ENCODE data around the gene NMT1.

Gene NMT1

DNA sequence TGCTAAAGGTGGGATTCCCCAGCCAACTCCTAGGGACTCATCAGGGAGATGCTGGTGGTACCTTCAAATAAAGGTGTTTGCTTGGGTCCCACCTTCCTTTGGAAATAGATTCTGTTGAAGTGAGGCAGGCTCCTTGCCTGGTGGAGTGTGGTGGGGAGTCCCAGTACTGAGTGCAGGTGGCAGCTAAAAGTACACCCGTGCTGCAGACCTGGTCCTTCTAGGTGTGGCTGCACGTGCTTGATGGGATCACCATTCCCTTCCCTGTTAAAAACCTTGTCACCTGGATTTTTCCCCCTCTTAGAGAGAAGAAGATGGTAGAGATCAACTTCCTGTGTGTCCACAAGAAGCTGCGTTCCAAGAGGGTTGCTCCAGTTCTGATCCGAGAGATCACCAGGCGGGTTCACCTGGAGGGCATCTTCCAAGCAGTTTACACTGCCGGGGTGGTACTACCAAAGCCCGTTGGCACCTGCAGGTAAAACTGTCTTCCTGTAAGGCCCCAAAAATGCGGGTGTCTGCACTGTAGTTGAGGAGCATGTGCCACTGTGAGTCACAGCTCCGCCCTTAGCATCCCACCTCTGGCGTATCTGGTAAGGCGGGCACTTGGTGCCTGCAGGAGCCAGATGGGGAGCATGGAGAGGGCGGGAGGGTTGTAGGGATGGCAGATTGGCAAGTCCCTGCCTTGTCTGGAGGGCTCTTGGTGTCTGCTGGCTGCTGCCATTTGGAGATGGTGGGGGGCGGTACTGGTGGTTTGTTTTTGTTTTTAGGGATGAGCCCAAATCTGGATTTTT, 37.2 kb downstream of the NMT1 start:
- Histone ChIP-seq H3K36me3 (ENCODE audit: control insufficient read depth, insufficient read depth, low read length) (peaks cover 85% of the 10 kb centered on the region), H3K27me3 (ENCODE audit: control insufficient read depth, insufficient read depth, low read length) (no peaks in the 10 kb centered on the region), H3K4me3 (ENCODE audit: low read depth, low read length) (no peak overlapping the region), H3K27ac (ENCODE audit: low read depth, low read length) (no peak overlapping the region), H3K4me1 (ENCODE audit: control insufficient read depth, insufficient read depth, low read length) (no peaks in the 10 kb centered on the region), H3K9me3 (ENCODE audit: control insufficient read depth, insufficient read depth, low read length) (no peaks in the 10 kb centered on the region), H3K9ac (ENCODE audit: low read depth, low read length) (no peak overlapping the region)

DNA sequence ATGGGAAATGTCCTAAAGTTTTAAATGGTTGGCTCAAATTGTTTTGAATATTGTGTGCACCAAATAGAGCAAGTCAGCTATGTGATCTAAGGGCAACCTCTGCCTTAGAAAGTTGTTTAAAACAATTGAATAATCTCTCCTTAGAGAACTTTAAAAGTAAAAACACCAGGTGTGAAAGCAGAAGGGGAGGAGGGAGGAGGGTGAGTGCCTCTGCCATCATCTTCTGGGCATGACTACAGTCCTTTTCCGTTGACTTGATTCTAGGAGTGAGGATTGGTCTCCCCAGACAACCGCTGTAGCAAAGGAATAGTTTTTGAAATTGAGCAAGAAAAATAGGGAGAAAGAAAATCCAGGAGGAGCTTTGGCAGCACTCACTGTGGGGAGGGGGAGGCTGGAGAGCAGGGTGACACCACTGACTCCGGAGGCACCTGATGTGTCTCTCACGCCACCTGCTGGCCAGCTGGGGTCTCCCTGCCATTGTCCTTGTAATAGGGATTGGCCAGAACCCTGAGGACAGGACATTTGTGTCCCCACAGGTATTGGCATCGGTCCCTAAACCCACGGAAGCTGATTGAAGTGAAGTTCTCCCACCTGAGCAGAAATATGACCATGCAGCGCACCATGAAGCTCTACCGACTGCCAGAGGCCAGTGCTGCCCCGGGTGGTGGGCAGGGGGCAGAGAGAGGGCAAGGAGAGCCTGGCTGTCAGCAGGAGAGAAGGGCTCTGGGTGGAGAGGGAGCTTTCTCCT, 37.9 kb downstream of the NMT1 start:
- Histone ChIP-seq H3K27me3 (ENCODE audit: control insufficient read depth, insufficient read depth, low read length) (no peaks in the 10 kb centered on the region), H3K9ac (ENCODE audit: low read depth, low read length) (no peak overlapping the region), H3K4me1 (ENCODE audit: control insufficient read depth, insufficient read depth, low read length) (no peaks in the 10 kb centered on the region), H3K27ac (ENCODE audit: low read depth, low read length) (peak overlapping the region; percentile 29), H3K9me3 (ENCODE audit: control insufficient read depth, insufficient read depth, low read length) (no peaks in the 10 kb centered on the region), H3K36me3 (ENCODE audit: control insufficient read depth, insufficient read depth, low read length) (peaks cover 85% of the 10 kb centered on the region), H3K4me3 (ENCODE audit: low read depth, low read length) (no peak overlapping the region)

DNA sequence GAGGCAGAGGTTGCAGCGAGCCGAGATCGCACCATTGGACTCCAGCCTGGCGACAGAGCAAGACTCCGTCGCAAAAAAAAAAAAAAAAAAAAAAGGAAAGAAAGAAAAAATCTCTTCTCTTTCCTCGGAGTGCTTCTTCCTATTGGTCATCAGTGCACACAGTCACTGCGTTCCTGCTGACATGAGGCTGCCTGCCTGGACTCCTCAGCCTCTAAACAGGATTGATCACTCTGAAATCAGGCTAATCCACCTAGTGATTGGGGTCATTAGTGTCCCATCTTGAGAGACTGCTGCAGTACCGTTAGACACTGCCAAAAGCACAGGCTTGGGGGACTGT, 40.4 kb downstream of the NMT1 start:
- Histone ChIP-seq H3K36me3 (ENCODE audit: control insufficient read depth, insufficient read depth, low read length) (peaks cover 91% of the 10 kb centered on the region), H3K4me3 (ENCODE audit: low read depth, low read length) (no peak overlapping the region), H3K27me3 (ENCODE audit: control insufficient read depth, insufficient read depth, low read length) (no peaks in the 10 kb centered on the region), H3K4me1 (ENCODE audit: control insufficient read depth, insufficient read depth, low read length) (no peaks in the 10 kb centered on the region), H3K9ac (ENCODE audit: low read depth, low read length) (no peak overlapping the region), H3K27ac (ENCODE audit: low read depth, low read length) (no peak overlapping the region), H3K9me3 (ENCODE audit: control insufficient read depth, insufficient read depth, low read length) (no peaks in the 10 kb centered on the region)

DNA sequence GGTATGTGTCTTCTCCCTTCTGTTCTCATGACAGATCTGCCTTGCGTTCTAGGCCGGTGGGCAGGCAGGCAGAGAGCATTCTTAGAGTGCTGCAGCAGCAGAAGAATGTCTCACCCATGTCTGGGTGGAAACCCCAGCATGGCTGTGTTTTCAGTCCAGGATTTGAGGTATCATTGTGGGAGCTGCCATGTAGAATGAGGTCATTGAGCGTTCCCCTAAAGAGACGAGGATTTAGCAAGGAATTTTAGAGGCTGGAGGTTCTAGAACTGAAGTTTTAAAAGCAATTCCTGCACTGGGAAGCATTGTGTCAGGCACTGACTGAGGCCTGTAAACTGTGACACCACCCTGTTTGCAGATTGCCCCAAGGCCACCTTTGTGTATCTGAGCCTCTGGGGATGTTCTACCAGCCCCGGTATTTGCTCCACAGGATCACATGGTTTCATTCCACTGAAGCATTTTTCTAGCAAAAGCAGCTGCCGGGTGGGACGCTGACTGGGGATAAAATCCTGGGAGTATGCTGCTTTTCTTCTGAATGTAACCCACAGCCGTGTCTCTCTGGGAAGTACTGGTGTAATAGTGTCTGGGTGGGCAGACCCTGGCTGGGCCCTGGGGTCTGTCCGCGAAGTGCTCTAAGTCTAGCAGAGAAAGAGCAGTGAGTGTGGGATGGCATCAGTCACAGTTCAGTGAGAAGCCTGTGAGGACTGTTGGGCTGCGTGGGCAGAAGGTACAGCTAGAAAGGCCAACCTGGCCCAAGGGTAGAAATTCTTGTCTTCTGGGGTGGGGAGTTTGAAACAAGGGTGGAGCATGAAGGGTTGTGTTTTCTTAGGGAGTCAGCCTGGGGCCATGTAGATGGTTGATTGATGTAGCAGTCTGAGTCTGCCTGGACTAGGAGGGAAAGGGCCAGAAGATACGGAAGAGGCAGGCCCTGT, 41.0 kb downstream of the NMT1 start:
- Histone ChIP-seq H3K9me3 (ENCODE audit: control insufficient read depth, insufficient read depth, low read length) (no peaks in the 10 kb centered on the region), H3K9ac (ENCODE audit: low read depth, low read length) (no peak overlapping the region), H3K27ac (ENCODE audit: low read depth, low read length) (no peak overlapping the region), H3K4me1 (ENCODE audit: control insufficient read depth, insufficient read depth, low read length) (no peaks in the 10 kb centered on the region), H3K4me3 (ENCODE audit: low read depth, low read length) (no peak overlapping the region), H3K27me3 (ENCODE audit: control insufficient read depth, insufficient read depth, low read length) (no peaks in the 10 kb centered on the region), H3K36me3 (ENCODE audit: control insufficient read depth, insufficient read depth, low read length) (peaks cover 91% of the 10 kb centered on the region)

DNA sequence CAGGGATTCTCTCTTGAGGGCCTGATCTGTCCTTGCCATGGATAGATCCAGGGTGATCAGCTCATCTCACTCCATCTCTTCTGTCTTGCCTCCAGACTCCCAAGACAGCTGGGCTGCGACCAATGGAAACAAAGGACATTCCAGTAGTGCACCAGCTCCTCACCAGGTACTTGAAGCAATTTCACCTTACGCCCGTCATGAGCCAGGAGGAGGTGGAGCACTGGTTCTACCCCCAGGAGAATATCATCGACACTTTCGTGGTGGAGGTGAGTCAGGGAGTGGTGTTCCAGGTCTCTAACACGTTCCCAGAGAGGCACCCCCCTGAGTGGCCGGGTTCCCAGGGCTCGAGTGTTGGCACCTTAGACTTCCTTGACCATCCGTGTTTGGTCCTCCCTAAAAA, 41.7 kb downstream of the NMT1 start:
- Histone ChIP-seq H3K9ac (ENCODE audit: low read depth, low read length) (no peak overlapping the region), H3K27me3 (ENCODE audit: control insufficient read depth, insufficient read depth, low read length) (no peaks in the 10 kb centered on the region)

DNA sequence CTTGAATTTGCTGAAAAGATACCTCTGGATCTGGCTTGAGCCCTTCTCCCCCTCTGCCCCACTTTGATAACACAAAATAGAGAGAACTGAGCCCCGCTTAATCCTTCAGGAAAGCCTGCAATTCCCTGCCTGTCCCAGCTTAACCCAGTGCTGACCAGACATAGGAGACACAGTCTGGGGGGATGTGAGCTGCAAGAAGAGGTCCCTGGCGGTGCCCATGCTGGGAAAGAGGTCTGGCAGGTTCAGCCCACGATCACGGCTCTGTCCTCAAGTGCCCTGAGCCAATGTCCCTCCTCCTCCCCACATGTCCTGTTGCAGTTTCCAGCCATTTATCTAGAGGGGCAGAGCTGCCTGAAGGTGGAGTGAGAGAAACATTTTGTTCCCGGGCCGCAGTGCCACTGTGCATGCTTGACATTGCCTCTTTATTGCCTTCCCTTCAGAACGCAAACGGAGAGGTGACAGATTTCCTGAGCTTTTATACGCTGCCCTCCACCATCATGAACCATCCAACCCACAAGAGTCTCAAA, 42.2 kb downstream of the NMT1 start:
- Histone ChIP-seq H3K9ac (ENCODE audit: low read depth, low read length) (no peak overlapping the region), H3K27me3 (ENCODE audit: control insufficient read depth, insufficient read depth, low read length) (no peaks in the 10 kb centered on the region), H3K4me3 (ENCODE audit: low read depth, low read length) (no peak overlapping the region), H3K4me1 (ENCODE audit: control insufficient read depth, insufficient read depth, low read length) (no peaks in the 10 kb centered on the region), H3K27ac (ENCODE audit: low read depth, low read length) (no peak overlapping the region), H3K36me3 (ENCODE audit: control insufficient read depth, insufficient read depth, low read length) (peaks cover 91% of the 10 kb centered on the region), H3K9me3 (ENCODE audit: control insufficient read depth, insufficient read depth, low read length) (no peaks in the 10 kb centered on the region)

More for the DNA sequence above, 41.7 kb downstream of the NMT1 start:
- H3K27ac ChIP-seq (ENCODE audit: low read depth, low read length) = no peak overlapping the region
- H3K4me1 ChIP-seq (ENCODE audit: control insufficient read depth, insufficient read depth, low read length) = no peaks in the 10 kb centered on the region
- peaks cover 91% of the 10 kb centered on the region for H3K36me3 ChIP-seq (ENCODE audit: control insufficient read depth, insufficient read depth, low read length)
- no peaks in the 10 kb centered on the region for H3K9me3 ChIP-seq (ENCODE audit: control insufficient read depth, insufficient read depth, low read length)
- no peak overlapping the region for H3K4me3 ChIP-seq (ENCODE audit: low read depth, low read length)

DNA sequence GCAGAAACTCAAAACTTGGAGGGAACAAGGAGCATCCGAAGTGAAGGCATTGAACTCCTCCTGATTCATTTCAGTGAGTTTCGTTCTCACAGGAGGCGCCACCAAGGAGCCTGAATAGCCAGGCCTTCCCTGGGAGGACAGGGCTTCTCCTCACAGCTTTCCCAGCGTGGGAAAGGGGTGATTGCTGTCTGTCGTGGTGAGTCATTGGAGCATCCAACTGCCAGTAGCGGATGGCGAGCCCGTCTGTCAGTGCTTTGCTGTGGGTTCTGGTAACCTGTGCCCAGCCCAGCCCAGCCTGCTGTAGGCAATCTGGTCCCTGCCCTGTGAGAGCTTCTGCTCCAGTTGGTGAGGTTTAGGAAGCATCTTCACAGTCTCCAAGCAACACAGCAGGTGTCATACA, 42.9 kb downstream of the NMT1 start:
- H3K9ac ChIP-seq (ENCODE audit: low read depth, low read length) = no peak overlapping the region
- no peak overlapping the region for H3K27ac ChIP-seq (ENCODE audit: low read depth, low read length)
- no peaks in the 10 kb centered on the region for H3K4me1 ChIP-seq (ENCODE audit: control insufficient read depth, insufficient read depth, low read length)
- H3K27me3 ChIP-seq (ENCODE audit: control insufficient read depth, insufficient read depth, low read length) = no peaks in the 10 kb centered on the region
- H3K4me3 ChIP-seq (ENCODE audit: low read depth, low read length) = no peak overlapping the region
- no peaks in the 10 kb centered on the region for H3K9me3 ChIP-seq (ENCODE audit: control insufficient read depth, insufficient read depth, low read length)
- peaks cover 91% of the 10 kb centered on the region for H3K36me3 ChIP-seq (ENCODE audit: control insufficient read depth, insufficient read depth, low read length)

DNA sequence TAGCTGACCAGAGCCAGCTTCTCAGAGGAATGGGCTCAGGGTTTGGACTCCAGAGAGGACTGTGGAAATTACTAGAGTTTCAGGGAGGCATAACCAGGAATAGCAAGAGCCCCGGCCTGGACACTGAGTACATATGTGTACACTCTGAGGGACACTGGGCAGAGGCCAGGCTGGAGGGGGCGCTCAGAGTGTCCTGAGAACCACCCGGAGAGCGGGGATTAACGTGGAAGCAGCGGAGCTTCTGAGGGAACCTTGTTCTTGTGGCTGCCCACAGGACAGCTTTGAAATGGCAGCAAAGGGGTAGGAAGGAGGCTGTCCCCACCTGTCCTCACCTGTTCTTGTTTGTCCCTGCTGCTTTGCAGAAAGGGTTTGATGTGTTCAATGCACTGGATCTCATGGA, 43.4 kb downstream of the NMT1 start:
- Histone ChIP-seq H3K9me3 (ENCODE audit: control insufficient read depth, insufficient read depth, low read length) (no peaks in the 10 kb centered on the region), H3K27me3 (ENCODE audit: control insufficient read depth, insufficient read depth, low read length) (no peaks in the 10 kb centered on the region), H3K9ac (ENCODE audit: low read depth, low read length) (no peak overlapping the region), H3K4me3 (ENCODE audit: low read depth, low read length) (no peak overlapping the region), H3K4me1 (ENCODE audit: control insufficient read depth, insufficient read depth, low read length) (no peaks in the 10 kb centered on the region), H3K36me3 (ENCODE audit: control insufficient read depth, insufficient read depth, low read length) (peaks cover 91% of the 10 kb centered on the region), H3K27ac (ENCODE audit: low read depth, low read length) (no peak overlapping the region)

DNA sequence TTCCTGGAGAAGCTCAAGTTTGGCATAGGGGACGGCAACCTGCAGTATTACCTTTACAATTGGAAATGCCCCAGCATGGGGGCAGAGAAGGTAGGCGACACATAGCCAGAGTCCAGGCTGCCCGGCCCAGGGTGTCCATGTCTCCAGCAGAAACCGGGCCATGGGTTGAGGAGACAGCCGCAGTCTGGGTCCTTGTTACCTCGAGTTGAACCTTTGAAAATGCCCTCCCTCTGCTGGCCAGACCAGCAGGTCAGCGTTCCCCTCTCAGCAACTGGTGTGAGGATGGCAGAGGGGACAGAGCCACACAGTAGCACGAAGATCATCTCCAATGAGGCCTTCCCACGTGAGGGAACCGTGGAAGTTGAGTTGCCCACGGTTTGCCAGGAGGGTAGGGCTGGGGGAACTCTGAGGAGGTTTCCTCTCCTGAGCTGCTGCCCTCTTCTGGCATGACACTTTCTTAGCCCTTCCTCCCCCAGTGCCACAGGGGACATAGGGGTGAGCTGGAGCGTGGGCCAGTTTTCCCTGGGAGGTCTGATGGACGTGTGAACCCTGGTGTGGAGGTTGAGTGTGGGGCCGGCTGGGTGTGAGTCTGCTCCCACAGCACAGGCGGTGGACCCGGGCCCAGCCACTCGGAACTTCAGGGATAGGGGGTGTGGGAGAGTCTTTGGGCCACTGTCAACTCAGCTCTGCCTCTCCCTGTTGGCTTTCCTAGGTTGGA, 43.9 kb downstream of the NMT1 start:
- H3K27ac ChIP-seq (ENCODE audit: low read depth, low read length) = no peak overlapping the region
- H3K4me1 ChIP-seq (ENCODE audit: control insufficient read depth, insufficient read depth, low read length) = no peaks in the 10 kb centered on the region
- H3K27me3 ChIP-seq (ENCODE audit: control insufficient read depth, insufficient read depth, low read length) = no peaks in the 10 kb centered on the region
- H3K9me3 ChIP-seq (ENCODE audit: control insufficient read depth, insufficient read depth, low read length) = no peaks in the 10 kb centered on the region
- no peak overlapping the region for H3K9ac ChIP-seq (ENCODE audit: low read depth, low read length)
- H3K4me3 ChIP-seq (ENCODE audit: low read depth, low read length) = no peak overlapping the region
- peaks cover 85% of the 10 kb centered on the region for H3K36me3 ChIP-seq (ENCODE audit: control insufficient read depth, insufficient read depth, low read length)

DNA sequence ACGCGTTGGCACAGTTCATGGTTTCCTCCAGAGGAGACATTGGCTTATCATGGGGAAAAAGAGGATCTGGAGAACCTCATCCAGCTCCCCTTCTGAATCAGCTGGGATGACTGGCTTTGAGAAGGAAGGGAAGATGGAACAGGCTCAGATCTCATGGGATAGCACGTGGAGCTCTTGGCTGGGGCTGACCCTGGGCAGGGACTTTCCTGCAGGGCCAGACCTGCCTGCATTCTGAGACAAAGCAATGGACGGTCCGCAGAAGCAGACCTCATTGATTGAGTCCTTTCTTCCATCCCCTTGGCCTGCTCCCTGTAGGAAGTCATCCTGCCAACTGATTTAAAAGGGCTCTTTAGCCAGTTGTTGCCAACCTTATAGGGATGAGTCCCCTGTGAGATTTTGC, 45.0 kb downstream of the NMT1 start:
- peaks cover 82% of the 10 kb centered on the region for H3K36me3 ChIP-seq (ENCODE audit: control insufficient read depth, insufficient read depth, low read length)
- no peaks in the 10 kb centered on the region for H3K27me3 ChIP-seq (ENCODE audit: control insufficient read depth, insufficient read depth, low read length)
- no peak overlapping the region for H3K27ac ChIP-seq (ENCODE audit: low read depth, low read length)
- no peaks in the 10 kb centered on the region for H3K4me1 ChIP-seq (ENCODE audit: control insufficient read depth, insufficient read depth, low read length)
- no peaks in the 10 kb centered on the region for H3K9me3 ChIP-seq (ENCODE audit: control insufficient read depth, insufficient read depth, low read length)
- no peak overlapping the region for H3K4me3 ChIP-seq (ENCODE audit: low read depth, low read length)
- H3K9ac ChIP-seq (ENCODE audit: low read depth, low read length) = no peak overlapping the region
